Left forelimb (tissue), 1 donor: Measurements from ENCODE around the gene OPN4.

Source experiments
- DNase-seq: peaks from one replicate; pipeline ENCODE4 v3.0.0-alpha.2; 2018; ENCODE audit warnings: low spot score

The OPN4 gene

DNA sequence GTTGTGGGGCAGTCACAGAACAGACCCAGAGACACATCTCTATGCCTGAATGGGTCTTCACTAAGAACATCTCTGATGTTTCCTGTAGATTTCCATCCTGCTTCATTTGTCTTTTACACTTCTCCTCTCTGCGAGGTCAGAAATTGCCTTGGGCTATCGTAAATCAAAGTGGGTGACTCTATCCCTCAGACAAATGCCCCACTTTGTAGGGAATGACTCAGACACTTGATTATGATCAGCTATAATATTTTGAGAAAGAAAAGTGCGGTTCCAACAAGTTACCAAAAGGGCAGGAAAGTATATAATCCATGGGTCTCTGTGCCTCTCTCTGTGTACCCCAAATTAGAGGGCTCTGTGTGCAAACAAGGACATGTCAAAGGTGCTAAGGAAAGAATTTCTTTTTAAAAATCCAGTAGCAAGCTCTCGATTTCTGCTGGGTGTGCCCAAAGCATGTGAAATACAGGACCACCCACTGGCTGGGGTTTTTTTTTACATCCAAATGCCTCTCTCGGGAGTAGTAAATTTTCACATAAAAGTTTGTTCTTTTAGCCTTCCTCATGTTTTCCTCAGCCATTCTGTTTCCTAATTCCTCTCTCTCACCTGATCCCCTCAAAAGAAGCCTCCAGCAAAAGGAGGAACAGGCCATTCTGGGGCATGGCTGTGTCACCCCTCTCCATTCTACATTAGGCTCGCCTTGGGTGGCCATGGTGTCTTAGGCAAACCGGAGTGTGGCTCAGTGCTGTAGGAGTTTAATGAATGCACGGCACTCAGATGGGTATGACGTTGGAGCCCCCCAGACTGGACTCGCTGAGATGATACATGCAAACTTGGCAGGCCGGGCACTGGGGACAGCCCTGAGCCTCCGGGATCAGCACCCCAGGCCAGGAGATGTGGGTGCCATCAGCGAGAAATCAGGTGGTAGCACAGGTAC, 6.3 kb upstream of the OPN4 start:
- no peak for DNase-seq

DNA sequence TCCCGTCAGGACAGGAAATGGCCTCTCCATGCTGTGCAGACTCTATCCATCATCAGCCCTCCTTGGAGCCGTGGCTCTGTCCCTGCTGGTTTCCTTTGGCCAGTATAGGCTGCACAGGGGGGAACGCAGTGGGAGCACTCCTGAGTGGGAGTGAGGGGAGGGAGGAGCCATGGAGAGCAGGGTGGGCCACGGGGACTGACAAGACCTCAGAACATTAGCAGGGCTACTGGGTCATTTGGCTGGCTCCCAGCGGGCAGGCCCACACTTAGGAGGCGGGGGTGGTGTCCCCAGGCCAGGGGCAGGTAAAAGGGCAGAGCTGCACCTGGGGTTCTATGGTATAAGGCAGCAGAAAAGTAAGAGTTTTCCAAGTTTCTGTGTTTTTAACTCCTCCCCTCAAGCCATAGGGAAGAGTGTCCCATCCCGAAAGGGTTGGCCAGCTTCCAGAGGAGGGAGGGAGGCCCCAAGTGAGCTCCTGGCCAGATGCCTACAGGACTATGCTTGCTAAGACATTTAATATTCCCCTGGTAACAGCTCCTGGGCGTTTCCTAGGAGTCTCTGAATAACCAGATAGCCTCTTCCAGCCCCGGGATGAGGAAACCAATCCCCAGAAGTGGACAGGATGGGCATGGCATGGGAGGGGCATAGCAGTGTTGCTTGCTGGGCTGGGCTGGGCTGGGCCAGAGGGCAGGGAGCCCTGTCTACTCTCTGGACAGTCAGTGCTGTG, 5.5 kb upstream of the OPN4 start:
- peak; percentile 65 for DNase-seq

DNA sequence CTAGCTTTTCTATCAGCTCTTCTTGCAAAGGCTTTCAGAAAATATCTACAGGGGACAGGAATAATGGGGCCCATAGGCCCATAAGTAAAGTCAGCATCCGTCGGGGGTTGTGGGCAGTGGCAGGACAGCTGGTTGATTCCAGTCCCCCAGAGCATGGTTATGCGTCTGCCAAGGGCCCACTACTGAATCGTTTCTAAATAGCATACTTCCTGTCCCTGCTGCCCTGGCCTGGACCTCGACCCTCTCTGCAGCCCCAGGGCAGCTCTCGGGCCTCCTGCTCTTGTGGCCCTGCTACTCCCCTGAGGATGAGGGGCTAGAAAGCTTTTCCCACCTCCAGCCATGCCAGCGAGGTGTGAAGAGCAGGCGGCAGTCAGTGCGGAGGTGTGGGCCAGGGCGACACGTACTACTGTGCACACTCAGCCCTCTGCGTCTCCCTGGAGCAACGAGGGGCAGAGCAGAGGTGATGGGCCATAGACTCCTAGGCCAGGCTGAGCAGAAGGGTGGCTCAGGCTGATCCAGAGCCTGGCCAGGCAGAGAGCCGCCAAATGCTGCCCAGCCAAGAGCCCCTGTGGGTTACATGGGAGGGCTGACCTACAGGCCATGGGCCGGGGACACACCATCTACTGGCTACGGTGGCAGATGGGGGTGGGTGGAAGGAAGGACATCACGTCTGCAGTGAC, 4.7 kb upstream of the OPN4 start:
- peak; percentile 63 for DNase-seq

- DNase-seq, result no peak
Measured at GRCh38 chr10:86650151-86650550, 4.2 kb upstream of the OPN4 start.

- peak; percentile 59 for DNase-seq
Measured at GRCh38 chr10:86651021-86651471, 3.3 kb upstream of the OPN4 start.

- DNase-seq, result peak; percentile 49
Measured at GRCh38 chr10:86651631-86652331, 2.6 kb upstream of the OPN4 start.

DNA sequence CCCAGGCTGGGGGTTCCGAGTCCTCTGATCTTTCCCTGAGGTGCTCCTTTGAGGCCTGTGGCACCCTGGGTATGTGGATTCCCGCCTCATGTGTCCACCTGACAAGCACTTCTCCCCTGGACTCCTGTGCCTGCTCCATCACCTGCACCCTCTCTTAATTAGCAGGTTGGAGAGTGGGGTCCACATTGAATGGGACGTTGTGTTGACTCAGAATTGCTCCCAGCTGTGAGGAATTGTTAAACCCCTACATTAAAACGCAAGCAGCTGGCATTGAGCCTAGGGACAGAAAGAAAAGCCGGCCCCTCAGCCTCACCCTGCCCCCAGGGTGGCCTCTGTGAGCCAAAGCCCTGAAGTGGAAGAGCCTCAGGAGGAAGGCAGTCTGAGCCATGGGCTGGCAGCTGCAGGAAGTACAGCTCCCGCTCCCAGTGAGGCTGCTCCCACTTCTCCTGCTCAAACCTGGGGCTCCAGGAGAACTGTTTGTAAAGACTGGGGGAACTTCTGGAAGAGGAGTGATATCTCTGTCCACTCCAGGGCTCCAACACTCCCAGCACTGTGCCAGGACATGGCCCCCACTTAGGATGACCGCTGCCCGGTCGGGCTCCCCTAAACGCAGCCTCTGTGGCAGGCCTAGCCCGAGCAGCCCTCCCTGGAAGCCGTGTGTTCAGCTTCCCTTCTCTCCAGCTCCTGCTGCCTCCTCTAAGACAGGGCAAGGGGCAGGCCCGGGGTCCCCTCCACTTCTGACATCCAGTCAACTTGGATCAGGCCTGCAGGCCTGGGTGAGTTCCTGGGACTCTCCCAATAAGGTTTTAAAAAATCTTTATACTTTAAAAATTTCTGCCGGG, 1.8 kb upstream of the OPN4 start:
- DNase-seq, result peak; percentile 60

GRCh38 chr10:86653379-86653778, 968 bp upstream of the OPN4 start:
- peak; percentile 41 for DNase-seq

DNA sequence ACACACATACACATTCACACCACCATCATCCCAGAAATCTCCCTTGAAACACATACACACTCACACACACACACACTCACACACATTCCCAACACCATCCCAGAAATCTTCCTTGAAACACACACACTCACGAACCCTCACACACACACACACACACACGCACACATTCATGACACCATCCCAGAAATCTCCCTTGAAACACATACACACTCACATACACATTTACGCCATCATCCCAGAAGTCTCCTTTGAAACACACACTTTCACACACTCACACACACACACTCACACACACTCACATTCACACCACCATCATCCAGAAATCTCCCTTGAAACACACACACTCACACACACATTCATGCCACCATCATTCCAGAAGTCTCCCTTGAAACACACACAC, 360 bp upstream of the OPN4 start:
- DNase-seq, result no peak

DNA sequence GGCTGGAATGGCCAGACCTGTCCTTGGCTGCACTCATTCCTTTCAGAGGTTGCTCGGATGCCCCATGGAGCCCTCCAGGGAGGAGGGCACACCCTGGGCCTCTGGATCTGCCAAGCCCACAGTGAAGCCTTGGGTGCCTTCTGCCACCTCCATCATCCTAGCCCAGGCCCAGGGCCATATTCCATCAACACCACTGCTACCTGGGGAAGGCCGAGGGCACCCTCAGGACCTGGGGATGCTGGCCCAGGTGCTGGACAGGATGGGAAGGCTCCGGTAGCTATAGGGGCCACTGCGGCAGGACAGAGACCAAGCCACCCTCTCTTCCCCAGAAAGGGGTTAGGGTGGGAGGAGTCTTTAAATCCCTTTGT, 810 bp downstream of the OPN4 start:
- DNase-seq, result peak; percentile 53

- DNase-seq, result no peak
Measured at GRCh38 chr10:86655596-86655995, 1.2 kb downstream of the OPN4 start.

GRCh38 chr10:86657011-86657395, 2.7 kb downstream of the OPN4 start:
- peak; percentile 40 for DNase-seq

DNA sequence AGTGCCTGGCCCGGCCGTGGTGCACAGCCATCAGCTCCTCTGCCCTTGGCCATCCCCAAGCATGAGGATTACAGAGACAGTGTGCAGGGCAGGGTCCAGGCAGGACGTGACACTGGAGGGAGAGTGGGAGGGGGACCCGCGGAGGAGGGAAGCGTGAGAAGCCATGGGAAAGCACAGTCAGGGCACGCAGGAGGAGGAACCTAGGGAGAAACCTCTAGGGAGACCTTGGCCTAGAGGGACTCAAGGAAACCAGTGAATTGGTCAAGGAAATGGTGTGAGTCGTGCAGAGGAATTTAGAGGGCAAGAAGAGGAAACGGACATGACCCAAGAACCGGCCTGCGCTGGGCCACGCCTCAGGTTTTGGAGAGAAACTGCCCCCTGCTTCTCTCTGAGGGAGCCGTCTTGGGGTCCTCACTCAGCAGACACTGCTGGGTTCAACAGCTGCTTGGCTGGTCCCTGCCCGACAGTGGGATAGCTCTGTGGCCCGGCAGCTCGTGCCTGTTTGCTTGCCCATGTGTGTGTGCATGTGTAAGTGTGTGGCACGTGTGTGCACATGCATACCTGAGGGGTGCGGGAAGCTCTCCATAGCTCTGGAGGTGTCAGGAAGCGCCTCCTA, 3.2 kb downstream of the OPN4 start:
- DNase-seq, result peak; percentile 49

- peak; percentile 57 for DNase-seq
Measured at GRCh38 chr10:86658261-86658741, 4.0 kb downstream of the OPN4 start.

DNA sequence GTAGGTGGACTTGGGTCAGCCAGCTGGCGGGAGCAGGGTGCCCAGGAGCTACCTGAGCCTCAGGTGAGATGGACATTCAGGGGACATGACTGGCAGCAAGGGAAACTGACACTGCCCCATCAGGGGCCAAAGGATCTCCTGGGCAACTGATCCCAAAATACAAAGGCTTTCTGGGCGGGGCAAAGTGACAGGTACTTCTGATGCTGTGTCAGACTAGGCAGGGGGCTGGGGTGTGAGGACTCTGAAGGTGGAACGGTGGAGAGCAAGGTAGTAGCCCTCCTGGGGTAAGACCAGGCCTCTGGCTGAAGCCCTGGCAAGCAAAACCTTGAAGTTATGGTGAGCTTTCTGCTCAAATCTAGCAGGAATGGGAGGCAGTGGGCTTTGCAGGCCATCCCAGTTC, 4.4 kb downstream of the OPN4 start:
- DNase-seq, result peak; percentile 46

DNA sequence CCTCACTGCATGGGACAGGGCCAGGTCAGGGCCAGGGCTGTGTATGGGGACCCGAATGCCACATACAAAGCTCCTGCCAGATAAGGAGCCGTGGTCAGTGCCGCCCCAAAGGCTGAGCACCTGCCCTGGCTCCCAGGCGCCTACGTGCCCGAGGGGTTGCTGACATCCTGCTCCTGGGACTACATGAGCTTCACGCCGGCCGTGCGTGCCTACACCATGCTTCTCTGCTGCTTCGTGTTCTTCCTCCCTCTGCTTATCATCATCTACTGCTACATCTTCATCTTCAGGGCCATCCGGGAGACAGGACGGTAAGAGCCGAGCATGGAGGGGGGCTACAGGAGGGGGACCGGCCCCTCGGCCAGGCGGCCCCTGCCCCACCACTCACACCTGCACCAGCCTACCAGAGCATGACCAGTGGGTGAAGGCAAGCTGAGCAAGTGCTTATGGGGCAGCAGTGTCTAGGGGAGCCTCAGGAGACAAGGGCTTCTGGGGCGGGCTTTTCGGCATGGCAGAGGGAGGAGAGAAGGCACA, 4.9 kb downstream of the OPN4 start:
- peak; percentile 49 for DNase-seq

- DNase-seq, result peak; percentile 55
Measured at GRCh38 chr10:86659721-86660453, 5.5 kb downstream of the OPN4 start.

- peak; percentile 20 for DNase-seq
Measured at GRCh38 chr10:86661161-86662025, 7.0 kb downstream of the OPN4 start.
